Smooth muscle cell (in vitro differentiated cells): Measurements from ENCODE around the gene CNOT2. TPM values are rescaled to one million over a fixed set of nuclear protein-coding genes. Genes with fewer than 3 reads are reported as not detected.

Source experiments
- DNase-seq: peaks from one replicate; lab custom pipeline; 2025; ENCODE audit not compliant: unreplicated experiment; lab: John Stamatoyannopoulos, UW
- H2AFZ ChIP-seq: fragments of 200-600 bp; sonication (generic); 2 replicates; pipeline ENCODE4 v1.6.0; 2016; ENCODE audit warnings: antibody characterized with exemption, low read depth, mild to moderate bottlenecking
- H3F3A ChIP-seq: fragments of 200-600 bp; sonication (generic); 2 replicates; pipeline ENCODE4 v1.6.0; 2017; ENCODE audit warnings: antibody characterized with exemption, low read depth
- H3K27ac ChIP-seq: fragments of 200-600 bp; sonication (generic); 2 replicates; pipeline ENCODE4 v1.5.1; 2016; ENCODE audit warnings: low read depth, mild to moderate bottlenecking
- H3K27me3 ChIP-seq: fragments of 200-600 bp; sonication (generic); 2 replicates; pipeline ENCODE4 v1.6.1; 2016; ENCODE audit warnings: low read depth, mild to moderate bottlenecking
- H3K36me3 ChIP-seq: fragments of 200-600 bp; sonication (generic); 2 replicates; pipeline ENCODE4 v1.5.1; 2016; ENCODE audit warnings: low read depth
- H3K4me1 ChIP-seq: fragments of 200-600 bp; sonication (generic); 2 replicates; pipeline ENCODE4 v1.5.1; 2016; ENCODE audit warnings: low read depth
- H3K4me2 ChIP-seq: fragments of 200-600 bp; sonication (generic); 2 replicates; pipeline ENCODE4 v1.6.0; 2016; ENCODE audit warnings: mild to moderate bottlenecking
- H3K4me3 ChIP-seq: fragments of 200-600 bp; sonication (generic); 2 replicates; pipeline ENCODE4 v1.5.1; 2016; ENCODE audit warnings: mild to moderate bottlenecking
- H3K79me2 ChIP-seq: fragments of 200-600 bp; sonication (generic); 2 replicates; pipeline ENCODE4 v1.6.0; 2016; ENCODE audit warnings: low read depth, mild to moderate bottlenecking
- H3K9ac ChIP-seq: fragments of 200-600 bp; sonication (generic); 2 replicates; pipeline ENCODE4 v1.6.0; 2016; ENCODE audit warnings: low read depth
- H3K9me3 ChIP-seq: fragments of 200-600 bp; sonication (generic); replicated peaks from 2 replicates; pipeline ENCODE4 v1.5.1; 2016; ENCODE audit warnings: low read depth
- H4K20me1 ChIP-seq: fragments of 200-600 bp; sonication (generic); 2 replicates; pipeline ENCODE4 v1.6.0; 2016; ENCODE audit warnings: low read depth
- WGBS: methylation state at CpG from one replicate; pipeline ENCODE4 v1.1.7; 2016; ENCODE audit warnings: low lambda C conversion rate; 5-methylcytosine and 5-hydroxymethylcytosine counted together
- polyA plus RNA-seq: library from polyadenylated mRNA; unstranded; fragments of >200 nt; fragmentation: Nextera tagmentation; extraction: Ambion mirVana; gene quantifications from 2 replicates; pipeline ENCODE4 v1.2.1, GENCODE V29; 2016
- total RNA-seq: library from RNA; depleted of rRNA; stranded (reverse); fragments of >200 nt; gene quantifications from 2 replicates; pipeline ENCODE4 v1.2.3, GENCODE V29; 2014
- TF ChIP-seq, protein P1 (sequence below): fragments of 200-600 bp; sonication (generic); IDR thresholded peaks from 2 replicates; pipeline ENCODE4 v1.5.1; 2017; ENCODE audit warnings: borderline replicate concordance, mild to moderate bottlenecking, antibody characterized with exemption; ENCODE audit not compliant: insufficient read depth, poor library complexity, severe bottlenecking

CNOT2 gene
- total and polyA plus RNA-seq, 2 experiments from 2014 or later: 94.5 to 172 TPM

DNA sequence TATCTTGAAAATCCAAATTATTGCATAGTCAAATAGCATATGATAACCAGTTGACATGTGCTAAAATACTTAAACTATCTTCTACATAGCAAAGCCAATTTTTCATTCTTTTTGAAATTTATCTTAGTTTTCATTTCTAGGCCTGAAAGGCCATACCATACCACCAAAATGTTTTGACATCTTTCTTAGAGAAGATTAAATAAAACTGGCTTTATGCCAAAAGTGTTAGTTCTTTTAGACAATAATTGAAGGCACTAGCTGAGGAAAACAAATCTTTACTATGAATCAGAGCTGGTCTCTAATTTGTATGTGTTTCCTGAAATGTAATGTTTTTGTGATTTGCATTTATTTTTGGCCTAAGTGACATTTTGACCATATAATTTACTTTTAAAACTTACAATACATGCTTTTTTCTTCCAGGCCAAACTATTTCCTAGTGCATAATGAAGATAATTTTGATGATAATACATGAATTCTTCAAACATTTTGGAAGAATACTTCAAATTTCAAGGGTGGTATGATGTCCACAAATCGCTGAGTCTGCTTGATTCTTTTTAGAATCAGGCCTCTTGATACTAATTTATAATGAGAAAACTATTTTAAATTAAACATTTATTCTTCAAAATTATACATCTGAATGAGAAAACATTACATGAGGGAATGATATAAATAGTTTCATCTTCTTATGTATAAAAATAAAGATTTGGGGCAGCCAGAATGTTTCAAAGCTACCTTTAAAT, 116.4 kb downstream of the CNOT2 start:
- Histone ChIP-seq H3K9ac (no peak overlapping the region), H3K4me2 (no peak overlapping the region), H3K4me1 (no peaks in the 10 kb centered on the region), H3K79me2 (no peaks in the 10 kb centered on the region), H3K9me3 (no peaks in the 10 kb centered on the region), H3K36me3 (peaks cover 7% of the 10 kb centered on the region), H3K27me3 (peaks cover 17% of the 10 kb centered on the region), H3K27ac (no peak overlapping the region), H4K20me1 (no peaks in the 10 kb centered on the region), H3K4me3 (no peak overlapping the region), H2AFZ (no peak overlapping the region), H3F3A (no peaks in the 10 kb centered on the region)
- TF ChIP-seq, protein P1, sequence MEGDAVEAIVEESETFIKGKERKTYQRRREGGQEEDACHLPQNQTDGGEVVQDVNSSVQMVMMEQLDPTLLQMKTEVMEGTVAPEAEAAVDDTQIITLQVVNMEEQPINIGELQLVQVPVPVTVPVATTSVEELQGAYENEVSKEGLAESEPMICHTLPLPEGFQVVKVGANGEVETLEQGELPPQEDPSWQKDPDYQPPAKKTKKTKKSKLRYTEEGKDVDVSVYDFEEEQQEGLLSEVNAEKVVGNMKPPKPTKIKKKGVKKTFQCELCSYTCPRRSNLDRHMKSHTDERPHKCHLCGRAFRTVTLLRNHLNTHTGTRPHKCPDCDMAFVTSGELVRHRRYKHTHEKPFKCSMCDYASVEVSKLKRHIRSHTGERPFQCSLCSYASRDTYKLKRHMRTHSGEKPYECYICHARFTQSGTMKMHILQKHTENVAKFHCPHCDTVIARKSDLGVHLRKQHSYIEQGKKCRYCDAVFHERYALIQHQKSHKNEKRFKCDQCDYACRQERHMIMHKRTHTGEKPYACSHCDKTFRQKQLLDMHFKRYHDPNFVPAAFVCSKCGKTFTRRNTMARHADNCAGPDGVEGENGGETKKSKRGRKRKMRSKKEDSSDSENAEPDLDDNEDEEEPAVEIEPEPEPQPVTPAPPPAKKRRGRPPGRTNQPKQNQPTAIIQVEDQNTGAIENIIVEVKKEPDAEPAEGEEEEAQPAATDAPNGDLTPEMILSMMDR: no peak
- WGBS: 92% methylated on average over 1 of the region's 1 CpG
- DNase-seq: no peak

DNA sequence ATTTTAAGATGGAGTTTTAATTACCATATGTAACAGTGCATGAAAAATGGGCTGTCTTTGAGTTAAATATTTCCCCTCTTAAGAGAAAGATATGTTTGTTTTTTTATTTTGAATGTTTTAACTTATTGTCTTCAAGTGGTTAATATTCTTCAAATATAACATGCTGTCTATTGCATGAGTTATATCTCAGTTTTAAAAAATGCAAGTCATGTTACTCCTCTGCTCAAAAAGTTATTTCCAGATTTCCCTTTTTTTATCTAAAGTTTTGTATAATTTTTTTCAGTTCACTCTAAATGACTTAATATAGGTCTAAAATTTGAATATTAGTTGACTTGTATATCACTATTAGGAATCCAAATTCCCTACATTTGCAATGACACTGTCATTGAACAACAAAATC, 117.0 kb downstream of the CNOT2 start:
- no peaks in the 10 kb centered on the region for H3K79me2 ChIP-seq

DNA sequence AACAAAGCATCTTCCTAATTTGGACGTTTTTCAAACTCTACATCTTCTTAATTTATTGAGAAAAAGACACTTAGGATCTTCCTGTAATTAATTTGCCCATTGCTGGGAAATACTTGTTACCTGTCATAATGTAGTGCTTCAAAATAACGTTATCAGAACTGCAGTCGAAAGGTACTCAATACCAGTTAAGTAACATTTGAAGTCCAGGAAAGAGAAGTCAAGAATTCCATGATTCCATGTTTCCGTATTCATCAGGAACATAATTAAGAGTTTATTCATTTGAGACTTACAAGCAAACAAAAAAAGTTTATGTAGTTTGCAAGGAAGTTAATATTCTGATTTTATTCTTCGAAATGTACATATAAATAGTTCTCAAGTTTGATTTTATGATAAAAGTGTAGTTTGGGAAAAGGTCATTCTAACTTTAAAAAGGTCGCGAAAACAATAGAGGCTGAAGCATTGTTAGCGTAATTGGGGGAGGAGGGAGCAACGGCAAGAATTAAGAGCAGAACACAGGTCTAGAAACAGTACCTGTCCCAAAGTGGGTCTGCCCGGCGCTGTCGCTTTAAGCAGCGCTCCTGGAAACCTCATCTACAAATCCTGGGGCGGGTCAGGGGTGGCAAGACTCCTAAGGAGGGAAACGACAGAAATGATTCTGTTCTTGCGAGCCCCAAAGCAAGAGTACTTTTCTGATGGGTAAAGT, 121.6 kb downstream of the CNOT2 start:
- H3K27me3 ChIP-seq: peaks cover 25% of the 10 kb centered on the region
- no peaks in the 10 kb centered on the region for H4K20me1 ChIP-seq
- H3F3A ChIP-seq: no peaks in the 10 kb centered on the region
- H3K27ac ChIP-seq: no peak overlapping the region
- no peak for DNase-seq
- no peaks in the 10 kb centered on the region for H3K36me3 ChIP-seq
- peak overlapping the region; percentile 77 for H3K4me3 ChIP-seq
- WGBS: 23% methylated on average over 16 of the region's 16 CpGs
- H3K9ac ChIP-seq: no peak overlapping the region
- H3K4me2 ChIP-seq: peak overlapping the region; percentile 91
- peaks cover 16% of the 10 kb centered on the region for H3K4me1 ChIP-seq
- TF ChIP-seq, protein P1: no peak
- no peak overlapping the region for H2AFZ ChIP-seq
- peaks cover 15% of the 10 kb centered on the region for H3K79me2 ChIP-seq
- no peaks in the 10 kb centered on the region for H3K9me3 ChIP-seq

More for the DNA sequence above, 117.0 kb downstream of the CNOT2 start:
- Histone ChIP-seq H3K4me3 (no peak overlapping the region), H3K4me1 (peaks cover 3% of the 10 kb centered on the region), H3K27me3 (peaks cover 23% of the 10 kb centered on the region), H3K36me3 (peaks cover under 1% of the 10 kb centered on the region), H3F3A (no peaks in the 10 kb centered on the region), H3K9ac (no peak overlapping the region), H3K4me2 (no peak overlapping the region), H4K20me1 (no peaks in the 10 kb centered on the region), H2AFZ (no peak overlapping the region), H3K27ac (no peak overlapping the region), H3K9me3 (no peaks in the 10 kb centered on the region)
- TF ChIP-seq, protein P1: no peak
- no peak for DNase-seq
